ENCODE measurements around the gene SDR42E2. TPM values are rescaled to one million over a fixed set of nuclear protein-coding genes. Genes with fewer than 3 reads are reported as not detected.

SDR42E2 gene
- polyA plus RNA-seq, 3 donors = 0.16 to 0.23 TPM; not detected in 1

DNA sequence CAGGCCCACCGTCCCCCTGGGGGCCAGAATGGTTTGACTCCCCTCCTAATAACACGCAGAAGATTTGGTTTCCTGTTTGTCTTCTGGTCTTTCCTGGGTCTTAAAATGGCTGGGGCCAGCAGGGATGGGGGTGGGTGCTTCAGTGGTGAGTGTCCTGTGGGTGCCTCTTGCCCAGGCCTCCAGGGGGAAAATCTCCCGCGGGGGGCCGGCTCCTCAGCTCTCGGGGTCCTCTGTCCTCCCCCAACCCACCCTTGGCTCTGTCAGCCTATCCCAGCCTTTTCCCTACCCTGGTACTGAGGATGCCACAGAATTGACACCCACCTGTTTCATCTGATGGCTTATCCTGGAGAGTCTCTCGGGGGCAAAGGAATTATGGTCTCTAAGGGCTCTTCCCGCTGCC, 23.8 kb upstream of the SDR42E2 start:
- no peak for DNase-seq
- 76% methylated on average over 4 of the region's 8 CpGs for WGBS (ENCODE audit: insufficient coverage)
- Histone ChIP-seq H3K36me3 (replicated peaks in 1 of 2; ENCODE audit: control insufficient read depth in 1 of 2, insufficient read depth in 2 of 2, low read length in 2 of 2) (no peaks in the 10 kb centered on the region), H2AFZ (ENCODE audit: insufficient read depth, low read depth, low read length, poor library complexity, severe bottlenecking) (no peak overlapping the region), H3K9me3 (replicated peaks in 1 of 2; ENCODE audit: control insufficient read depth in 1 of 2, insufficient read depth in 1 of 2, low read length in 2 of 2) (no peaks in the 10 kb centered on the region), H3K4me2 (replicated peaks; ENCODE audit: extremely low read depth, low read length, poor library complexity, severe bottlenecking) (no peak overlapping the region), H3K4me3 (replicated peaks in 1 of 3; ENCODE audit: low read depth in 2 of 3, low read length in 3 of 3) (no peak overlapping the region), H4K20me1 (ENCODE audit: insufficient read depth, low read length) (no peaks in the 10 kb centered on the region), H3K4me1 (ENCODE audit: control insufficient read depth in 1 of 2, insufficient read depth in 2 of 2, low read length in 2 of 2) (no peaks in the 10 kb centered on the region), H3K27ac (ENCODE audit: low read depth in 1 of 2, low read length in 2 of 2) (no peak overlapping the region), H3K9ac (ENCODE audit: insufficient read depth, low read length, poor library complexity, severe bottlenecking) (no peak overlapping the region), H3K79me2 (ENCODE audit: insufficient read depth, low read length) (no peaks in the 10 kb centered on the region), H3K27me3 (ENCODE audit: control insufficient read depth in 2 of 2, insufficient read depth in 2 of 2, low read length in 2 of 2) (no peaks in the 10 kb centered on the region)
- no peak overlapping the region for H3K4me3 Mint-ChIP-seq
- H3K27me3 Mint-ChIP-seq (ENCODE audit: low read depth in 3 of 3) = peaks cover 2 to 10% (median 8%) of the 10 kb centered on the region in 3 donors
- no peaks in the 10 kb centered on the region for H3K9me3 Mint-ChIP-seq
- intact Hi-C loops (cut with micrococcal nuclease) = no loop called here
- TF ChIP-seq CTCF (IDR thresholded peaks at IDR 0.05) = no peak
- H3K27ac Mint-ChIP-seq = no peak overlapping the region
- no peaks in the 10 kb centered on the region for H3K36me3 Mint-ChIP-seq
- H3K4me1 Mint-ChIP-seq = no peaks in the 10 kb centered on the region

GRCh38 chr16:22139008-22139407, 23.3 kb upstream of the SDR42E2 start:
- no peak overlapping the region for H3K27ac Mint-ChIP-seq
- Histone ChIP-seq H3K36me3 (replicated peaks in 1 of 2; ENCODE audit: control insufficient read depth in 1 of 2, insufficient read depth in 2 of 2, low read length in 2 of 2) (no peaks in the 10 kb centered on the region), H3K4me3 (replicated peaks in 1 of 3; ENCODE audit: low read depth in 2 of 3, low read length in 3 of 3) (no peak overlapping the region), H3K9me3 (replicated peaks in 1 of 2; ENCODE audit: control insufficient read depth in 1 of 2, insufficient read depth in 1 of 2, low read length in 2 of 2) (no peaks in the 10 kb centered on the region), H3K79me2 (ENCODE audit: insufficient read depth, low read length) (no peaks in the 10 kb centered on the region), H2AFZ (ENCODE audit: insufficient read depth, low read depth, low read length, poor library complexity, severe bottlenecking) (no peak overlapping the region), H3K27ac (ENCODE audit: low read depth in 1 of 2, low read length in 2 of 2) (no peak overlapping the region), H3K27me3 (ENCODE audit: control insufficient read depth in 2 of 2, insufficient read depth in 2 of 2, low read length in 2 of 2) (no peaks in the 10 kb centered on the region), H3K4me2 (replicated peaks; ENCODE audit: extremely low read depth, low read length, poor library complexity, severe bottlenecking) (no peak overlapping the region), H4K20me1 (ENCODE audit: insufficient read depth, low read length) (no peaks in the 10 kb centered on the region), H3K9ac (ENCODE audit: insufficient read depth, low read length, poor library complexity, severe bottlenecking) (no peak overlapping the region), H3K4me1 (ENCODE audit: control insufficient read depth in 1 of 2, insufficient read depth in 2 of 2, low read length in 2 of 2) (no peaks in the 10 kb centered on the region)
- TF ChIP-seq CTCF (IDR thresholded peaks at IDR 0.05) = no peak
- H3K9me3 Mint-ChIP-seq = no peaks in the 10 kb centered on the region
- H3K4me3 Mint-ChIP-seq = no peak overlapping the region
- DNase-seq = no peak
- intact Hi-C loops (cut with micrococcal nuclease) = no loop called here
- no peaks in the 10 kb centered on the region for H3K4me1 Mint-ChIP-seq
- no peaks in the 10 kb centered on the region for H3K36me3 Mint-ChIP-seq
- peaks cover 2 to 10% (median 8%) of the 10 kb centered on the region in 3 donors for H3K27me3 Mint-ChIP-seq (ENCODE audit: low read depth in 3 of 3)
- 88% methylated on average over 7 of the region's 7 CpGs for WGBS (ENCODE audit: insufficient coverage)
